Esophagus (tissue), 2 donors: ENCODE results near the gene PRM3. TPM values are rescaled to one million over a fixed set of nuclear protein-coding genes. Genes with fewer than 3 reads are reported as not detected.

Source experiments
- H3K27ac ChIP-seq, 2 donors: one replicate each; pipeline ENCODE4 v1.5.1; 2013; ENCODE audit warnings: low read depth in 2 of 2, mild to moderate bottlenecking in 2 of 2, inconsistent platforms in 1 of 2, low read length in 1 of 2, moderate library complexity in 1 of 2
- H3K27me3 ChIP-seq, 2 donors: one replicate each; pipeline ENCODE4 v1.6.1; 2013; ENCODE audit warnings: low read length in 2 of 2, control low read depth in 1 of 2, mild to moderate bottlenecking in 1 of 2; ENCODE audit not compliant: insufficient read depth in 2 of 2, control insufficient read depth in 1 of 2
- H3K36me3 ChIP-seq, 2 donors: one replicate each; pipeline ENCODE4 v1.6.1; 2013; ENCODE audit warnings: low read length in 1 of 2; ENCODE audit not compliant: control insufficient read depth in 2 of 2, insufficient read depth in 2 of 2
- H3K4me1 ChIP-seq, 2 donors: one replicate each; pipeline ENCODE4 v1.6.1; 2013; ENCODE audit warnings: low read length in 1 of 2; ENCODE audit not compliant: control insufficient read depth in 2 of 2, insufficient read depth in 2 of 2
- H3K4me3 ChIP-seq, 2 donors: one replicate each; pipeline ENCODE4 v1.5.1; 2013; ENCODE audit warnings: low read length in 2 of 2, mild to moderate bottlenecking in 2 of 2, low read depth in 1 of 2, moderate library complexity in 1 of 2
- H3K9me3 ChIP-seq, 2 donors: one replicate each; pipeline ENCODE4 v1.6.1; 2013; ENCODE audit warnings: mild to moderate bottlenecking in 2 of 2, low read depth in 1 of 2, low read length in 1 of 2, moderate library complexity in 1 of 2; ENCODE audit not compliant: control insufficient read depth in 2 of 2, insufficient read depth in 1 of 2
- WGBS, 2 donors: extraction: QIAGEN DNeasy Blood & Tissue Kit; methylation state at CpG; one replicate each; pipeline ENCODE4 v1.1.7; 2013; 5-methylcytosine and 5-hydroxymethylcytosine counted together
- polyA plus RNA-seq, 2 donors: library from polyadenylated mRNA; stranded (reverse); fragments of 200-250 nt; gene quantifications; one replicate each; pipeline ENCODE4 v1.2.3, GENCODE V29; 2013
- donor health status: healthy with polysubstance abuse.
- donor health status: Bipolar disorder and iron deficiency.

PRM3 gene
- polyA plus RNA-seq, 2 donors = not detected

DNA sequence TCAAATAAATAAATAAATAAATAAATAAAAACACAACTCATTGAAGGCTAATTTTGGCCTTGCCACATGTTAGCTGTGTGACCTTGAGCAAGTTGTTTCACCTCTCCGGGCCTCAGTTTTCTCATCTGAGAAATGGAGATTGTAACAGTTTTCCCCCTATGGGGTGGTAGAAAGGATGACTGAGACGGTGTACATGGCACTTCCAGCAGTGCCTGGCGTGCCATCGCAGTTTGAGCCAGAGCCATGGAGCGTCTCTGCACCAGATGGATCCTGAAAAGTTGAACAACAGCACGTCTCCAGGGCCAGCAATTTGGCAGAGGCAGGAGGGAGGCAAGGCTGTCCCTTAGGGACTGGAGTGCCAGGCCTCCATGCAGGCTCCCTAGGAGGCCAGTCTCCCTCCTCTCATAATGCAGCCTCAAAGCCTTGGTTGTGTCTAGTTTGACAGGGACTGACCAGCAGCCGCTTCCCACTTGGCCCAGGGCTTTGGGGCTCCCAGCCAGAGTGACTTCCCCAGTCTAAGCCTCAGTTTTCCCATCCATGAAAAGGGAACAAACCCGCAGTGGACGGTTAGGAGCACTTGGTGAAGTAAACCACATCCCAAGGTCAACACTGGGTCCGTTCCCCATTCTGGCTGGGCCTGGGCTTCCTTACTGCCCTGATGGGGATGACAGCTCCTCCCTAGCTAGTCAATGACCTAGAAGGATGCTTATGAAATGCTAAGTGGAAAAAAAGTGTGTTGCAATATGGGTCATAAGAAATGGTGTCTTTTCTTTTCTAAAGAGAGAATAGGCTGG lies 36.8 kb downstream of the PRM3 start:
- H3K9me3 ChIP-seq = no peaks in the 10 kb centered on the region
- 78 to 84% methylated on average over 10 of the region's 10 CpGs for WGBS, 2 donors

DNA sequence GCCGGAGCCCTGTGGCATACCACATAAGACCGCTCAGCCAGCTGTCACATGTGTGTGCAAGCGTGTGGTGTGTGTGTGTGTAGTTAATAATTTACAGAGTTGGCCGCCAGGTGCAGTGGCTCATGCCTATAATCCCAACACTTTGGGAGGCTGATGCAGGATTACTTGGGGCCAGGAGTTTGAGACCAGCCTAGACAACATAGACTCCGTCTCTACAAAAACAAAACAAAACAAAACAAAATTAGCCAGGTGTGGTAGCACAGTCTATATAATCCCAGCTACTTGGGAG lies 37.8 kb downstream of the PRM3 start:
- Histone ChIP-seq H3K36me3 (no peaks in the 10 kb centered on the region), H3K4me1 (no peaks in the 10 kb centered on the region), H3K9me3 (no peaks in the 10 kb centered on the region), H3K27ac (no peak overlapping the region), H3K4me3 (no peak overlapping the region), H3K27me3 (no peaks in the 10 kb centered on the region)
- 62 to 79% methylated on average over 5 of the region's 5 CpGs for WGBS, 2 donors

More for the DNA sequence above, 36.8 kb downstream of the PRM3 start:
- Histone ChIP-seq H3K4me1 (no peaks in the 10 kb centered on the region), H3K27ac (no peak overlapping the region), H3K4me3 (no peak overlapping the region), H3K36me3 (no peaks in the 10 kb centered on the region), H3K27me3 (no peaks in the 10 kb centered on the region)

- Histone ChIP-seq H3K36me3 (no peaks in the 10 kb centered on the region), H3K27ac (no peak overlapping the region), H3K27me3 (no peaks in the 10 kb centered on the region), H3K4me1 (peaks cover 0 to under 1% of the 10 kb centered on the region in 2 donors), H3K9me3 (no peaks in the 10 kb centered on the region), H3K4me3 (no peak overlapping the region)
- WGBS, 2 donors = 85 to 86% methylated on average over 13 of the region's 13 CpGs
Observed at GRCh38 chr16:11234884-11235702, 38.3 kb downstream of the PRM3 start.

DNA sequence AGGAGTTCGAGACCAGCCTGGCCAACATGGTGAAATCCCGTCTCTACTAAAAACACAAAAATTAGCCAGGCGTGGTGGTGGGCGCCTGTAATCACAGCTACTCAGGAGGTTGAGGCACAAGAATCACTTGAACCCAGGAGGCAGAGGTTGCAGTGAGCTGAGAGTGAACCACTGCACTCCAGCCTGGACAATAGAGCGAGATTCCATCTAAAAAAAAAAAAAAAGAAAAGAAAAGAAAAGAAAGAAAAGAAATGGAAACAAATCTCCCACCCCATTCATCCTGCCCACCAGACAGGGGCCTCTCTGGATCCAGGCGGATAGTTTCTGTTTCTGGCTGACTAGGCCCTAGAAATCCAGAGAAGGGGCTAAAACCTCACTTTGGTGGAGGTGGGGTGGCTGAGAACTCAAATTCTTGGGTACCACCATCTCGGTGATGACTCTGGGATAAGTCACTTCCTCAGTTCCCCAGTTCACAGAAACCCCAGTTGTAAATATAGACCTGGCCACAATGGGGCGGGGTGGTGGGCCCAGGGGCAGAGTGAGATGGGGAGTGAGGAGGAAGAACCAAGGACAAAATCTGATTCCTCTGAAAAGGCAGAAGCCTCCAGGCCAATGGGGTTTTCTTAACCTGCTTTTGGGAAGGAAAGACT lies 39.6 kb downstream of the PRM3 start:
- Histone ChIP-seq H3K27ac (peak overlapping the region in 1 of 2 donors; percentile 59), H3K36me3 (no peaks in the 10 kb centered on the region), H3K9me3 (no peaks in the 10 kb centered on the region), H3K27me3 (no peaks in the 10 kb centered on the region), H3K4me3 (no peak overlapping the region), H3K4me1 (peaks cover 0 to 5% of the 10 kb centered on the region in 2 donors)
- WGBS, 2 donors = 79 to 87% methylated on average over 8 of the region's 8 CpGs

DNA sequence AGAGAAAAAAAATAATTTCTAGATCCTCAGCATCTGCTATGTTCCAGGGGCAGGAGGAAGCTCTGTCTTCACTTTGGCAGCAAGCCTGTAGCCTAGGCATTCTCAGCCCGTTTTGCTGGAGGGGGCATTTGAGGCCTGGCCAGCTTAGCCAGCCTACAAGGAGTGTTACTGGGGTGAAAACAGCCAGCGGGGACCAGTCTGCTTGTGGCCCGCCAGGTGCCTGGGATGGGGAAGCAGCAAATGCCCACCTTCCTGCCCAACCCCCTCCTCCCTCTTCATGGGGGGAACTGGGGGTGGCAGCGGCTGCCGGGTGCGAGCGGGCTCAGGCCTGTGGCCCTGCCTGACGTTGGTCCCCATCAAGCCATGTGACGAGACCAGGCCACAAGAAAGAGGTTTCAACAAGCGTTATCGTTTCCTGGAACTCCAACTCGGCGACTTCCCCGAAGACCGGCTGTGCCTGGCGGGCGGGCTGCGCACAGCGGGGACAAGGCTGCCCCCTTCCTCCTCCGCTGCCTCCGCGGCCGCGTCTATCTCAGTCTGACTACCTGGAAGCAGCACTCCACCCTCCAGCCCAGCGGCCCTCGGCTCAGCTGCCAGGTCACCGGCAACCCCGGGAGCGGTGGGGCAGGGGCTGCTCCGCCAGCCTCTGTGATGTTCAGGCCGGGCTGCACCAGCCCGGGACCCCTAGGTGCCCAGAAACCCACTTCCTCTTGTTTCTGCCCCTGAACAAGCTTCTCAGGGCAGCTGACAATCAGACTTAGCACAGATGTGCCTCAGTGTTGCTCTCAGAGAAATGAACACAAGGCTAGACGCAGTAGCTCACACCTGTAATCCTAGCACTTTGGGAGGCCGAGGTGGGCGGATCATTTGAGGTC lies 40.3 kb downstream of the PRM3 start:
- WGBS, 2 donors = 54 to 61% methylated on average over 35 of the region's 35 CpGs
- Histone ChIP-seq H3K9me3 (no peaks in the 10 kb centered on the region), H3K4me3 (no peak overlapping the region), H3K36me3 (no peaks in the 10 kb centered on the region), H3K27ac (peak overlapping the region; percentile 59 to 73), H3K27me3 (no peaks in the 10 kb centered on the region), H3K4me1 (peaks cover 0 to 5% of the 10 kb centered on the region in 2 donors)

- WGBS, 2 donors = 79 to 83% methylated on average over 1 to 2 of the region's 3 CpGs
- no peaks in the 10 kb centered on the region for H3K36me3 ChIP-seq
- peaks cover 0 to 5% of the 10 kb centered on the region in 2 donors for H3K4me1 ChIP-seq
- no peaks in the 10 kb centered on the region for H3K9me3 ChIP-seq
- H3K27ac ChIP-seq = no peak overlapping the region
- H3K4me3 ChIP-seq = no peak overlapping the region
- H3K27me3 ChIP-seq = no peaks in the 10 kb centered on the region
Observed at GRCh38 chr16:11232302-11232851, 41.1 kb downstream of the PRM3 start.

- H3K36me3 ChIP-seq = no peaks in the 10 kb centered on the region
- 80 to 83% methylated on average over 10 of the region's 10 CpGs for WGBS, 2 donors
- H3K27ac ChIP-seq = no peak overlapping the region
- peaks cover 0 to 5% of the 10 kb centered on the region in 2 donors for H3K4me1 ChIP-seq
- no peaks in the 10 kb centered on the region for H3K27me3 ChIP-seq
- no peaks in the 10 kb centered on the region for H3K9me3 ChIP-seq
- no peak overlapping the region for H3K4me3 ChIP-seq
Observed at GRCh38 chr16:11231367-11231970, 42.0 kb downstream of the PRM3 start.

GRCh38 chr16:11229906-11230305 lies 43.5 kb downstream of the PRM3 start:
- Histone ChIP-seq H3K9me3 (no peaks in the 10 kb centered on the region), H3K4me3 (no peak overlapping the region), H3K4me1 (peaks cover 0 to 5% of the 10 kb centered on the region in 2 donors), H3K36me3 (no peaks in the 10 kb centered on the region), H3K27me3 (no peaks in the 10 kb centered on the region), H3K27ac (no peak overlapping the region)
- 55 to 60% methylated on average over 4 of the region's 4 CpGs for WGBS, 2 donors
